Gastrocnemius medialis (tissue), 4 donors: ENCODE results near the gene CAMTA1. TPM values are rescaled to one million over a fixed set of nuclear protein-coding genes. Genes with fewer than 3 reads are reported as not detected.

Experiments
- ATAC-seq, 2 donors: fragments of 150-250 bp; one replicate each; pipeline ENCODE4 v1.9.1; 2016
- DNase-seq, 2 donors: peaks; one replicate each; pipeline ENCODE4 v3.0.0-alpha.2; 2019
- H3K27ac ChIP-seq, 4 donors: fragments of 200-600 bp; sonication (generic); 1 replicate in 1 of 4; 2 replicates in 3 of 4; pipeline ENCODE4 v1.5.1; 2016 to 2018; ENCODE audit warnings: mild to moderate bottlenecking in 2 of 4, moderate library complexity in 1 of 4
- H3K27me3 ChIP-seq, 3 donors: fragments of 200-600 bp; sonication (generic) in 2 of 3; 1 replicate in 1 of 3; 2 replicates in 2 of 3; pipeline versions ENCODE4 v1.5.1 to v1.6.0; 2016 to 2019; ENCODE audit warnings: mild to moderate bottlenecking in 1 of 3, moderate library complexity in 1 of 3
- H3K36me3 ChIP-seq, 2 donors: fragments of 200-600 bp; sonication (generic) in 1 of 2; one replicate each; pipeline ENCODE4 v1.5.1; 2017 to 2018
- H3K4me1 ChIP-seq, 2 donors: fragments of 200-600 bp; sonication (generic) in 1 of 2; one replicate each; pipeline ENCODE4 v1.5.1; 2016 to 2017; ENCODE audit warnings: mild to moderate bottlenecking in 2 of 2
- H3K4me3 ChIP-seq, 4 donors: fragments of 200-600 bp; sonication (generic) in 3 of 4; 1 replicate in 1 of 4; 2 replicates in 3 of 4; pipeline ENCODE4 v1.5.1; 2016 to 2019; ENCODE audit warnings: mild to moderate bottlenecking in 2 of 4
- H3K9me3 ChIP-seq, 3 donors: fragments of 200-600 bp; sonication (generic) in 2 of 3; 1 replicate in 1 of 3; 2 replicates in 2 of 3; pipeline ENCODE4 v1.5.1; 2016 to 2019
- CTCF ChIP-seq, 5 experiments: fragments of 450-650 bp in 3 of 5; fragments of 200-600 bp in 2 of 5; sonication (generic) in 2 of 5; IDR thresholded peaks in 4 of 5; conservative IDR thresholded peaks in 1 of 5; 1 replicate in 4 of 5; 2 replicates in 1 of 5; pipeline ENCODE4 v1.5.1; 2016 to 2019; ENCODE audit warnings: antibody characterized with exemption in 5 of 5, mild to moderate bottlenecking in 3 of 5, moderate library complexity in 3 of 5
- POLR2A ChIP-seq, 2 donors: fragments of 450-650 bp; IDR thresholded peaks; one replicate each; pipeline ENCODE4 v1.6.1; 2017; ENCODE audit warnings: antibody characterized with exemption in 2 of 2, mild to moderate bottlenecking in 2 of 2, moderate library complexity in 2 of 2
- in situ Hi-C, 4 donors: fragments of 200-750 bp; cut with MboI; loops; one replicate each; pipeline versions ENCODE4 v1.15.0 to v1.8.0; 2017; ENCODE audit warnings: low sequenced_read_pairs in 4 of 4
- intact Hi-C: fragments of 100-400 bp; cut with DNase I; formaldehyde crosslinking; loops from one replicate; pipeline ENCODE4 v1.15.1; 2023; ENCODE audit warnings: low total_unique reads
- total RNA-seq, 4 donors: library from RNA; depleted of rRNA; stranded (reverse); fragments of >200 nt; gene quantifications; one replicate each; pipeline versions ENCODE4 v1.1.0 to v1.2.3, GENCODE V29; 2016

The CAMTA1 gene
- total RNA-seq, 4 donors from 2014 or later = 60.5 to 113 (median 70.4) TPM

- intact Hi-C loops = no loop called here
- DNase-seq (no peak), ATAC-seq (no peak)
- in situ Hi-C loops = loop anchor here in 2 of 4 donors (10.0 kb wide), 3 partner anchors 79 to 269 kb away; no protein-coding TSS in a partner anchor
- H3K27ac ChIP-seq = no peak overlapping the region
- H3K4me1 ChIP-seq = peaks cover 11 to 44% of the 10 kb centered on the region in 2 donors
- no peaks in the 10 kb centered on the region for H3K27me3 ChIP-seq
- H3K4me3 ChIP-seq = no peak overlapping the region
- TF ChIP-seq CTCF (IDR thresholded peaks at IDR 0.05 in 4 of 5, conservative IDR thresholded peaks at IDR 0.05 in 1 of 5) = no peak
- TF ChIP-seq POLR2A (IDR thresholded peaks at IDR 0.05) = no peak
- no peaks in the 10 kb centered on the region for H3K36me3 ChIP-seq
- no peaks in the 10 kb centered on the region for H3K9me3 ChIP-seq
Observed at GRCh38 chr1:6796095-6796494, 10.8 kb downstream of the CAMTA1 start.

GRCh38 chr1:6799499-6799898 is 14.2 kb downstream of the CAMTA1 start:
- in situ Hi-C loops = loop anchor here in 2 of 4 donors (10.0 kb wide), 3 partner anchors 75 to 265 kb away; no protein-coding TSS in a partner anchor
- Histone ChIP-seq H3K4me1 (peaks cover 29 to 40% of the 10 kb centered on the region in 2 donors), H3K27me3 (no peaks in the 10 kb centered on the region), H3K36me3 (no peaks in the 10 kb centered on the region), H3K27ac (no peak overlapping the region), H3K9me3 (no peaks in the 10 kb centered on the region), H3K4me3 (no peak overlapping the region)
- ATAC-seq = no peak
- TF ChIP-seq CTCF (IDR thresholded peaks at IDR 0.05 in 4 of 5, conservative IDR thresholded peaks at IDR 0.05 in 1 of 5) = no peak
- no peak for TF ChIP-seq POLR2A (IDR thresholded peaks at IDR 0.05)
- intact Hi-C loops = no loop called here
- no peak for DNase-seq

GRCh38 chr1:6800745-6801144 is 15.5 kb downstream of the CAMTA1 start:
- H3K36me3 ChIP-seq = no peaks in the 10 kb centered on the region
- in situ Hi-C loops = loop anchor here in 1 of 4 donors (10.0 kb wide), 1 partner anchor 94 kb away; no protein-coding TSS in a partner anchor

GRCh38 chr1:6801199-6801598 is 15.9 kb downstream of the CAMTA1 start:
- in situ Hi-C loops = loop anchor here in 1 of 4 donors (10.0 kb wide), 1 partner anchor 94 kb away; no protein-coding TSS in a partner anchor
- Histone ChIP-seq H3K27ac (peak overlapping the region in 2 of 4 donors; percentile 17 to 39), H3K4me1 (peaks cover 31 to 48% of the 10 kb centered on the region in 2 donors), H3K27me3 (no peaks in the 10 kb centered on the region), H3K36me3 (no peaks in the 10 kb centered on the region), H3K9me3 (no peaks in the 10 kb centered on the region), H3K4me3 (no peak overlapping the region)
- ATAC-seq = no peak
- intact Hi-C loops = no loop called here
- DNase-seq = no peak
- TF ChIP-seq CTCF (IDR thresholded peaks at IDR 0.05 in 4 of 5, conservative IDR thresholded peaks at IDR 0.05 in 1 of 5) (no peak), POLR2A (IDR thresholded peaks at IDR 0.05) (no peak)

More at GRCh38 chr1:6800745-6801144, 15.5 kb downstream of the CAMTA1 start:
- Histone ChIP-seq H3K27me3 (no peaks in the 10 kb centered on the region), H3K4me3 (no peak overlapping the region), H3K9me3 (no peaks in the 10 kb centered on the region), H3K27ac (peak overlapping the region in 2 of 4 donors; percentile 17 to 39), H3K4me1 (peaks cover 31 to 48% of the 10 kb centered on the region in 2 donors)
- no peak for TF ChIP-seq CTCF (IDR thresholded peaks at IDR 0.05 in 4 of 5, conservative IDR thresholded peaks at IDR 0.05 in 1 of 5)
- TF ChIP-seq POLR2A (IDR thresholded peaks at IDR 0.05) = no peak
- ATAC-seq (no peak), DNase-seq (no peak)
- intact Hi-C loops = no loop called here
